Limb (tissue), 2 donors: Measurements from ENCODE around the gene KCTD10.

Experiments
- DNase-seq, 2 donors: peaks; one replicate each; pipeline ENCODE4 v3.0.0-alpha.2; 2016; ENCODE audit errors: extremely low spot score in 2 of 2

Gene KCTD10, protein sequence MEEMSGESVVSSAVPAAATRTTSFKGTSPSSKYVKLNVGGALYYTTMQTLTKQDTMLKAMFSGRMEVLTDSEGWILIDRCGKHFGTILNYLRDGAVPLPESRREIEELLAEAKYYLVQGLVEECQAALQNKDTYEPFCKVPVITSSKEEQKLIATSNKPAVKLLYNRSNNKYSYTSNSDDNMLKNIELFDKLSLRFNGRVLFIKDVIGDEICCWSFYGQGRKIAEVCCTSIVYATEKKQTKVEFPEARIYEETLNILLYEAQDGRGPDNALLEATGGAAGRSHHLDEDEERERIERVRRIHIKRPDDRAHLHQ

DNA sequence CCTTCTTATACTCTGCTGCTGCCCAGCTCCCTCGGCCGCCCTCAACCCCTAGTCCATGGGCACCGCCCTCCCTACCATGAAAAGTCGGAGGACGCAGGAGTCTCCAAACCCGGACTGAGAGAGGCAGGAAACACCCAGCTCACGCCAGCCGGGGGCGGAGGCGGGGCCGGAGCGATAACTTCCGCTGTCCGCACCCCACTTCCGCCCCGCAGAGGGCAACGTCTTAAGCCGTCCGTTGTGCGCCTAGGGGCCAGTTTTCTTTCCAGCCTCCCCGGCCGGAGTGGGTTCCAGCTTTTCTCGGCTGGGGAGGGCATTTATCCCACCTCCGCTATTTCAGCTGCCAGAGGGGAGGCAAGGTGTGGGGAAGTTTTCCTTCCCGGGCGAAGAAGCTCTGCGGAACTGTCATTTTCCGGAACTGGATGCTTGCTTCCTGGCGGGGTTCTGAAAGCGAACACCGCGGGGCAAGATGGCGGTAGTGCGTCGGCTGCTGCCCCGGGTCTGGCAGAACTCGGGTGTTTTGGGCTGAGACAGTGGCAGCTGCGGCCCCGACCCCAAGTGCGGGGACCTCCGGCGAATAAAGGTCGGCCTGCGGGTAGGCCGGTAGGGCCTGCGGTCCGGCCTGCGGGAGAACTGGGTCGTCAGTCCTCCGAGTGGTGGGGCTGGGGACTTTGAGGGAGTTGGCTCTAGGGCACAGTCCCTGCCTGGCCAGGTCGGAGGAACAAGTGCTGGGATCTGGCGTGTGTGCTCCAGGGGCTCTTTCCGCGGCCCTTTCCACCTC, at the start of gene KCTD10, which contains the start of gene UBE3B:
Gene KCTD10, minus strand, starts transcription at position 116 of the 778 bp plus-strand sequence. Its CDS starts 38 bp downstream, at position 78.
Gene UBE3B, plus strand, starts transcription at position 450 of the 778 bp plus-strand sequence. CDS start 5,918 bp downstream, outside the sequence.
- DNase-seq: peak; percentile 84 to 94

DNA sequence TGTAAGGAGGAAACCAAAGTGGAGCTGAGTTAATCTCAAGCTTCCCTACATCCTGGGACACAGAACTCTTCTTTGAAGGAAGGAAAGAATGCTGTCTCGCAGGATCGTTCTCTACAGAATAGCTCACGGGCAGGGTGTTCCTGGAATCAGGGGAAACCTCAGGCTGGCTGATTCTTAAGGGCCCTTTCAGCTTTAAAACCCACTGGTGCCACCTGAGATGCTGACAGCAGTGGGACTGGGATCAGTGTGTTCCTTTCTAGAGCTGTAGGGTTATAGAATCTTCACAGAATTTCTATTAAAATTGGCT, 48.1 kb upstream of the KCTD10 start:
- no peak for DNase-seq

DNA sequence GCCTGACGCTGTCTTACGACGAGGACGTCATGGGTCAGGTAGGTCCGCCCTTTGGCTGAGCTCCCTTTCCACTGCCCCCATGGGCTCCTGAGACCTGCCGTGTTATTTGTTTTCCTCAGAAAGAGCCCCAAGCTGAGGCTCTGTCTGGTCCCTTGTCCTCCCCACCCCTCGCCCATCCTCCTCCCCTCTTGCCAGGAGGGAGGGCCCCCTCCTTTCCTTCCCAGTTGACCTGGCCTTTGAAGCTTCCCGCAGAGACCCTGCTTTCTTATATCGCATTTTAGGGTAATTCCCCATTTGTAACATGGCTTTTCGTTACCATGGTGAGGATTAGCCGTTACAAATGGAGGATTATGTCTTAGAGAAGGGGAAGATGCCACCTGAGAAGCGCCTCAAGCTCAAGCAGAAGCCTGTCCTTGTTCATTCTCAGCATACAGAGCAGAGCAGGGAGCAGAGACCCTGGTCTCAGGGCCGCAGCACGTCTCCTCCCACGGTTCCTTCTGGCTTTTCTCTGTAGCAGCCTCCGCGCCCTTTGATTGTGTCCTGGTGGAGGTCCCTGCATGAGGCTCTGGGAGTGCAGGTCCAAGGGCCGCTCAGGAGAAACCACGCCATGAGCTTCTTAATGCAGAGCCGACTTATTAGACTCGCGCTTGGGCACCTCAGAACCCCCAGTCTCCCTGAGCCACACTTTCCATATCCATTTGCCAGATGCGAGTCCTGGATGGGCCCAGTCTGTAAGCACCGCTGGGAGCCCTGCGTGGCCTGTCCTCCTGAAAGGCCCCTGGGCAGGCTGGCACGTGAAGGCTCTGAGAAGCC, 47.6 kb upstream of the KCTD10 start:
- DNase-seq: no peak

DNA sequence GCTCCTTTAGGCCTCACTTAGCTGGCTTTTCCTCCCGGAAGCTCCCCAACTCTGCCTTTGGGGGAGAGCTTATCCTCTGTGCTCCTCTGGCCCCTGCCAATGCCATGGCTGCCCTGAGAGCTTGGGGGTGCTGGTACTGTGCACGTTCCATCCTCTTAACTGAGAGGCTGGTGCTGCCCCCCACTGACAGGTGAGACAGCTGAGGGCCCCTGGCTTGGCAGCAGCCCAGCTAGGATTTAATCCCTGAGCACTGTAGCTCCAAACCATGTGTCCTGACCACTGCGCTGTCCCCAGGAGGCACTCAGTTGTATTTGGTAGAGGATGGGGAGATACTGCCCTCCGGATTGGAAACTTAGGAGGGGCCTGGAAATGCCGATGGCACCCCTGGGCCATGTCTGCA, 46.4 kb upstream of the KCTD10 start:
- no peak for DNase-seq

DNA sequence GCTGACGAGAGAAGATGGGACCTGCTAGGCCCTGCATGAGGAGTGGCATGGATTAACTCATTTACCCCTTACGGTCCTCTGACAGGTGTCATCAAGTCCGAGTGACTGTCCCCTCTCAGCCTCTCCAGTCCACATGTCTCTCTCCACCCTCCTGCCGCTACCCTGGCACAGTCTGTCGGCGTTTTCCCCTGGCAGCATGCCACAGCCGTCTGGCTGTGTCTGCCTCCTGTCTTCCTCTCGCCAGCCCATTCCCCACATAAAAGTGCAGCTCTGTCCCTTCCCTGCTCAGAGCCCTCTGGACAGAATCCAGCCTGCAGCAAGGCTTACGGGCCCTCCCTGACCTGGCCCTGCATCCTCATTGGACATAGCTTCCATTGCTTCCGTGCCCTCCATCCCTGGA, 46.0 kb upstream of the KCTD10 start:
- peak in 1 of 2 donors; percentile 49 for DNase-seq

DNA sequence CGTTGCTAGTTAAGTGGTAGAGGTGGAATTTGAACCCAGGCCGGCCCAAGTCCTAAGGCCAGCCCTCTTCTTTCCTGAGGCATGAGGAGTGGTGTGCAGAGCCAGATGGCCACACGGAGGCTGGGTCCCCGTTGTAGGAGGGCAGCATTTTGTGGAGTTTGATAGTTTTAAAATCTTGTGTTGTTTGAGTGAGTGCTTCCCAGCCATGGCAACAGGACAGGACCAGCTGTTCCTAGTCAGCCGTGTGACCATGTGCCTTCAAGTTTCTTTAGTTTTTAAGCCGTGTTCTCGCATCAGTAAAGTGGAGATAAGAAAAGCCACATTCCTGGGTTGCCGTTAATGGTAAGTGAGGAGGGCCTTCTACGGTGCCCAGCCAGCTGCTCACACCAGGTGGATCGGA, 44.7 kb upstream of the KCTD10 start:
- peak in 1 of 2 donors; percentile 14 for DNase-seq

DNA sequence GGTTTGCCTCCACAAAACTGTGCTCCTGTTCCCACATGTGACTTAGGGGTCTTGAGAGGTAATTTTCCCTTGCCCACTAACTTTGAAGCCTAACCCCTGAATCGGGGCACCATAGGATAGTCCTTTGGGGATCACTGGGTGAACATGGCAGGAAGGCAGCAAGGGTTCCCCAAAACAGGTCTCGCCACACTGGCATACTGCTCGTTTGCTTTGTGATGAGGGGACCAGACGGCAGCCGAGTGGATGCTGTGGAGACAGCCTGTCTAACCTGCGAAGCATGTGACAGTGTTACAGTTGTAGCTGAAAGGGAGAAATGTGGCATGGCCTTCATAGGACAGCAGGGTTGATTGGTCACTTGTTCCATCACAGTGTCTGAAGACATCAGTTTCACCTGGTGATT, 42.7 kb upstream of the KCTD10 start:
- no peak for DNase-seq

DNA sequence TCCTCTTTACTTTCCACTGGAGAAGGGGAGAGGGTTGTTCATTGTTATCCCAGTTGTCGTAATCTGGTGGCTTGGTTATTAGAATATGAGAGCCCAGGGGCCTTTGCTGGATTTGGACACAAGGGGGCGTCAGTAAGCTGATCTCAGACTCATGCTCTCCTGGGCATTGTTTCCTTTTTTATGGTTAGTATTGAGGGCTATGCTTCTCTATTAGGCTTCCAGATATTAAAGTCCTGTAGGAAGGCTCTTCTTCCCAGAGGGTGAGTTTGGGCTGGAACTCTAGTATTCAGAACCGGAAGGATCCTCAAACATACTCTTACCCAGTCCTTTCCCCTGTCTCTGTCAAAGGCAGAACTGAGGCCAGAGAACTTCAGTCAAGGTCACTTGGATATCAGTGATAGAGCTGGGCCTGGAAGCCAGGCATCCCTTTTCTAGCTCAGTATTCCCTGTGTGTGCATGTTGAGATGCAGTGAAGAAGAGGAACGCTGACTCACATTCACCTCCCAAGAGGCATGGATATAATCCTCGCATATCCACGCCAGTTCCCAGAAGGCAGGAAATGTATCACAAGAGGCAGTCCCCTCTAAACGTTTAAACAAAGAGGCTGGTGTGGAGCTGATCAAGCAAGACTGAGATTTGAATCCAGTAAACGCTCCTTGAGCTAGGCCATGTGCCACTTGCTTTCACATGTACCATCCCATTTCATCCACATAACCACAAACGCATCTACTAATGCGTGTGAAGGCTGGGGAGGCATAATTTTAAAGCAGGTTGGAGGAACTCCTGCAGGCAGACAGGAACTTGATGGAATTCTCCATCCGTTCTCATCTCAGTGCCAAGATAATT, 41.9 kb upstream of the KCTD10 start:
- DNase-seq: peak; percentile 40 to 80

DNA sequence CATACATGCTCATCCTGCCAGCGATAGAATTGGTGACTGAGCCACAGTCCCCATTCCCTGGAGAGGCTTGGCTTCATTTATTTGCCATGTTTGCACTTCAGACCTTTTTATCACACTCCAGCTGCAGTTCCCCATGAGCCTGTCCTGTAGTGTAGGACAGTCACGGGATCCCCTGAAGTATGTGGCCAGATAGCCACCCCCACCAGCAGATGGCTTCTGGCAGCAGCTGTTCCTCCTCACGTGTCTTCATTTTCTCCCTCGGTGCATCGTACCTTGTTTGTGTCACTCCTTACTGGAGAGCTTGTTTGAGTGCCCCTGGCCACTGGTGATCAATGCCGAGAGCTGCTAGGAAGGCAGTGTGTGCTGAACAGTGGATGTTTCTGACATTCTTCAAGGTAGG, 40.5 kb upstream of the KCTD10 start:
- no peak for DNase-seq

DNA sequence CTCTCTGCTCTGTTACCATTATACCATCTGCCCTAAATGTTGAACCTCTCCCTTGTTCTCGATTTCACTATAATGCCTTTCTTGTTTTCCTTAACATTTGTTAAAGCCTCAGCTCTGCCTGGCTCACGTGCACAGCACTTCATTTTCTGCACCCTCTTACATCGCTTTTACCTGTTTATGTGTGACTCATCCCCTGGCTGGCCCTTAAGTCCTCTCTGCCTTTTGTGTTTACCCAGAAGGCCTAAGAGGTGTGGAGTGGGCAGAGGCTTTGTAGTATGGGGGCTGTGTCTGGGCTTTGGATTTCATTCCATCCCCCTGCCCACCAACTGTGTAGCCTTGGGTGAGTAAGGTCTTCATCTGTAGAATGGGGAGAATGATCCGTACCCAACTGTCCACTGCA, 36.9 kb upstream of the KCTD10 start:
- no peak for DNase-seq

DNA sequence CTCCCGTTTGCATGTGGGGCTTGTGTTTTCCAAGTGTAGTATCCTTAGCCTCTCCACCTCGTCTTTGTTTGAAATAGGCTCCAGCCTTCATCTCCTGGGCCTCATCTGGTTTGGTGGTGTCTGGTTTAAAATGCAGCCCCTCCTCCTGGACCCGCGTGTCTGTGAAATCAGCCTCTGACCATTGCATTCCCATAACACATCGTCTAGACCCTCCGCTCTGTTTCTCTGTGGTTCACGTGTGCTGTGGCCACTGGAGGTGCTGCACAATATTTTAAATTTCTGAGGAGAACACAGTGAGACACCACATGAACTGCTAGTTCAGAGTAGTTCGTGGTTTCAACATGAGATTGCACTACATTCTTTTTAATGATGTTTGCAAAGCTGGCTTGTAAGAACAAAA, 36.0 kb upstream of the KCTD10 start:
- DNase-seq: no peak

DNA sequence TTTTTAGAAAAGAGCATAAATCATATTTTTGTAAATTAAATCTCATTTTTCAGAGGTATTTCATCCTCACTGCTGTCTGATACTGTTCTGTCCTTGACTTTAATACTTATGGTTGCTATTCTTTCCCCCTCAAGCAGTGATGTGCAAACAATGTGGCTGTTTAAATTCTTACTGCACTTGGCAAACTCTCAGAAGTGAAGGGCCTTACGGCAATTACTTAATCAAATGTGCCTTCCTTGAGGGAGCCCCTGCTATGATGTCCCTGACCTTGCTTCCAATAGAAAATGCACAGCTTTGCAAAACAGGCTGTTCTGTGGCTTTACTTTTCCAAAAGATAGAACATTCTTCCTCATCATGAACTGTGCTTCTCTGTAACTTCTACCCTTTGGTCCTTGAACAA, 35.5 kb upstream of the KCTD10 start:
- DNase-seq: no peak

DNA sequence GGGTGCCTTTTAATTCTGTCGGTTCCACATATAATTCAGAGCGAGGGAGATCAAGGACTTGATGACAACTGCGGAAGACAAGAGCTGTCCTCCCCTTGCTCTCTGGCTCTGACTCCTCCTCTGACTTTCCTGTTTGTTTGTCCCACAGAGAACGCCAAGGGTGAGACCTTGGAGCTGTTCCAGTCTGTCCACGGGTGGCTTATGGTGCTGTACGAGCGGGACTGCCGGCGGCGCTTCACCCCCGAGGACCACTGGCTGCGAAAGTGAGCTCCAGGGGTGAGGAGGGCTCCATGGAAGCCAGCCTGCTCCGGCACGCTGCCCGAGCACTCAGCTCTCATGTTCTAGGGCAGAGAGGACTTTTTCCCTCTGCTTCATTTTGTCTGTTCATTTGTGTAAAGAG, 33.1 kb upstream of the KCTD10 start:
- DNase-seq: no peak

DNA sequence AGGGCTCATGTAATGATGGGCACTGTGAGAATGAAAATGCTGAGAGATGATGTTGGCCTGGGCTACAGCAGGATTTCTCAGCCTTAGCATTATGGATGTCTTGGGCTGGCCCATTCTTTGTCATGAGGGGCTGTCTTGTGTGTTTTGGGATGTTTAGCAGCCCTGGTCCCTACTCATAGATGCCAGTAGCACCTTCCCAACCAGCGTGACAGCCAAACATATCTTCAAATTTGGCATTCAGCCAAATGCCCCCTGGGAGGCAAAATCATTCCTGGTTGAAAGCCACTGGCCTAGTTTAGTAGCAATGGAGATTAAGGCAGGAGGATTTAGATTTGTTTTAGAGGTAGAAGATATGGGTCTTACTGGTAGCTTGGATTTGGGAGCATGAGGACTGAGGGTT, 27.0 kb upstream of the KCTD10 start:
- DNase-seq: no peak

DNA sequence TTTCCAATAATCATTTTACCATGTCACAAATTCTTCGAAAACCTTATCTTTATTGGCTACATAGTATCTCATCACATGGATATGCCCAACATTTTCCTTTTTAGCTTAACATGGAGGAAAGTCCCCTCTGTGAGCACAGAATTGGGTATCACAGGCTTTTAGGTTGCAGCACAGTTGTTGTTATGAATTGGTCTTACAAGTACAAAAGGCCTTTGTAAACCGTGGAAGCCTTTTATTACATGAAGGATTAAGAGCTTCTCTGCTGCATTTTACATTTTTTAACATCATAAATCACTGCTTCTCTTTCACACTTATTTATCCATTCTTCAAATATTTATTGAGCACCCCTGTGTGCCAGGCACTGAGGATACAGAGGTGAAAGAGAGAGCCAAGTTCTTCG, 26.5 kb upstream of the KCTD10 start:
- DNase-seq: no peak

DNA sequence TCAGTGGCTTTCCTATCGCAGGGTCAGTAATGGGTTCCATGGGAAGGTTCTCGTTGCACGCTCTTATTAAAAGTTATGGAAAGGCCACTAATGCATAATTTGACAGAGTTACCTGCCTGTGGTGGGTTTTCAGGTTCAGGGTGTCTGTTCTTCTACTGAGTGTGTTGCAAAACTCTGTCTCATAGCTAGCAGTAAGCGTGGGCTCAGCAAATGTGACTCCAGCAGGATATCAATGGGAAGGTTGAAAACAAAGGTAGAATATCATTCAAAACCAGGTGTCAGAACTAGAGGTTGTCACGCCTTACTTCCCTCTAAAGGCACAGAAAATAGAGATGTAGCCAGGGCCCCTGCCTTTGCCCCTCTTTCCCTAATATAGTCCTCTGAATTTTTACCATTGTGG, 25.2 kb upstream of the KCTD10 start:
- DNase-seq: no peak

DNA sequence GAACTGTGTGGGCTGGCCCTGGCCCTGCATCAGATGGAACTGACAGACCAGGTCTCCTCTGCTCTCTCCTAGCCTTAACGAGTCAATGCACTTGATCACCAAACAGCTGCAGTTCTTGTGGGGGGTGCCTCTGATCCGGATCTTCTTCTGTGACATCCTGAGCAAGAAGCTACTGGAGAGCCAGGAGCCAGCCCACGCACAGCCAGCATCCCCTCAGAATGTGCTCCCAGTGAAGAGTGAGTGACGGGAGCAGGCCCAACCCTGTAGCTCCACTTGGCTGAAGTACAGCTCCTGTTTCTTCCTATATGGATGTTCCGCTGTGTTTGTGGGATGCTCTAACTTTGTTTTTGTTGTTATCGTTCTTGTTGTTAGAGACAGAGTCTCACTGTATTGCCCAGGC, 24.2 kb upstream of the KCTD10 start:
- DNase-seq: no peak

DNA sequence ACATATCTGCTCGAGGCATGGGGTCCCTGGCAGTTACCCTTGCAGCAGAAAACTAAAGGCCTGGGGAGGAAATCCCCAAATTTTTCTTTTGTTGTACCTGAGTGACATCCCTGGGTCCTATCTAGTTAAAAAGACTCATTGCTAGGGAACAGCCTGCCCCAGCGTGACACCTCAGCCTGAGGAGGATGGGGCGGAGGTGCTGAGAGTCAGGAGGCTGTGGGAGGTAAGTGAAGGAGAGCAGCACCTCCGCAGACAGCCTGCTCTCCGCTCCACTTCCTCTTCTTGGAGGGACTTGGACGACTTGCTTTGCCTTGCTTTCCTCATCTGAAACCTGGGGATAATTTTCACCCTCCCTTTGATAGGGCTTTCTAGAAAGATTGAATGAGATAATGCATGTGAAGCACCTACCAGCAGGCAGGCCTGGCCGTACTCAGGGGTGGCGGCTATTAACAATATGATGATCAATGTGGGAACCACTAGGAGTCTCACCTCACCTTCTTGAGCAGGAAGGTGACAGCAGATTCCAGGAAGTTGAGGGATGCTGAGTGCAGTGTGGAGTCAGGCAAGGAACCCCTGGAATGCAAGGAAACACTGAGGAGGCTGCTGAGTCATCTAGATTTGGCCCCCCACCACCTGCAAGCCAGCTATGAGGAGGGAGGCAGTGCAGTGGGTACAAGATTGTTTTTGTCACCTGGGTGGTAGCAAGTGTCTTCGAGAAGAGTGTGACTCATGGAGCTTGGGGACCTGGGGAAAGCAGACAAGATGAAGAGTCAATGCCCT, 23.5 kb upstream of the KCTD10 start:
- no peak for DNase-seq

DNA sequence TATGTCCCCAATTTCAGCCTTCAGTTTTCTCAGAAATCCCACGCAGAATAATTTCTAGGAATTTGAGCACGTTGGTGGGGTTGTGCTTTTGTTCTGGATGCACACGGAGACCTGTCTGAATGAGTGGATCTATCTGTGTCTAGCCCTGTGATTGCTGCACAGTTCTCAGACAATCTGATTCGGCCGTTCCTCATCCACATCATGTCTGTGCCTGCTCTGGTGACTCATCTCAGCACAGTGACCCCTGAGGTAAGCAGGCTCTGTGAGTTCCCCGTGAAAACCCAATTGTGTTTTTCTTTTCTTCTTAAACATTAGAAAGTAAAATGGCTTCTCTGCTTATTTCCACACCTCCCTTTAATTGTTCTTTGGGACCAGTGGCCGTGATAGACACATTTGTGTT, 20.6 kb upstream of the KCTD10 start:
- DNase-seq: no peak

DNA sequence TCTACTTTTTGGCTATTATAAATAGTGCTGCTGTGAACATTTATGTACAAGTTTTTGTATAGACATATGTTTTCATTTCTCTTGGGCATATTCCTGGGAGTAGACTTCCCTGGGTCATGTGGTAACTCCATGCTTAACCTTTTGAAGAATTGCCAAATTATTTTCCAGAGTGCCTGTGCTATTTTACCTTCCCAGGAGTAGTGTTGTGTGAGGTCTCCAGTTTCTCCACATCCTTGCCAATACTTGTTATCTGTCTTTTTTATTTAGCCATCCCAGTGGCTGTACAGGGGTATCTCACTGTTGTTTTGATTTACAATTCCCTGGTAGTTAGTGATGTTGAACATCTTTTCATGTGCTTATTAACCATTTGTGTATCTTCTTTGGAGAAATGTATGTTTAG, 19.2 kb upstream of the KCTD10 start:
- DNase-seq: no peak

DNA sequence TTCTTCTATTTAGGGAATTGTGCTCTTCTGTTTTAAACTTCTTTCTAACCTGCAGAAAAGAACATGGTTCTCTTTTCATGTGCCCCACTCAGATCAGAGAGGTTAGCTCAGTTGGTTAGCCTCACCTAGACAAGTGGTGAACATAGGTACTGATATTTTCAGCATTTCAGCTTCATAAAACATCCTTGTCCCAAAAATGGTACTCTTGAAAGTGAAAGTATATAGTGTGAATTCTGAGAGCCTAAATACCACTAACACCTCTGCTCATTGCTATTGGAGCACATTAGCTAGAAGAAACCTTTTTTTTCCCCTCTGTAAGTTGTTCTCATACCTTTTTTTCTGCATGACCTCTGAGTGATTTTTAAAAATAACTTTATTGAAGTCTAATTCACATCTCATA, 17.9 kb upstream of the KCTD10 start:
- no peak for DNase-seq
